Fibroblast of villous mesenchyme (primary cell): ENCODE measurements around the gene FMNL2. TPM values are rescaled to one million over a fixed set of nuclear protein-coding genes. Genes with fewer than 3 reads are reported as not detected.

Source experiments
- DNase-seq: peaks from one replicate; pipeline ENCODE4 v3.0.0-alpha.2; 2010; ENCODE audit warnings: low read depth
- H3K4me3 ChIP-seq: 2 replicates; pipeline ENCODE4 v1.5.1; 2011; ENCODE audit warnings: low read depth, mild to moderate bottlenecking, low read length
- total RNA-seq: library from RNA; depleted of rRNA; stranded (reverse); fragments of >200 nt; gene quantifications from 2 replicates; pipeline ENCODE4 v1.2.3, GENCODE V29; 2012
- TF ChIP-seq, protein P1 (sequence below): IDR thresholded peaks from 2 replicates; pipeline ENCODE4 v1.5.1; 2012; ENCODE audit warnings: low read depth, mild to moderate bottlenecking, low read length; ENCODE audit not compliant: insufficient read depth

The FMNL2 gene
- total RNA-seq, 1 donor: 17.3 TPM

DNA sequence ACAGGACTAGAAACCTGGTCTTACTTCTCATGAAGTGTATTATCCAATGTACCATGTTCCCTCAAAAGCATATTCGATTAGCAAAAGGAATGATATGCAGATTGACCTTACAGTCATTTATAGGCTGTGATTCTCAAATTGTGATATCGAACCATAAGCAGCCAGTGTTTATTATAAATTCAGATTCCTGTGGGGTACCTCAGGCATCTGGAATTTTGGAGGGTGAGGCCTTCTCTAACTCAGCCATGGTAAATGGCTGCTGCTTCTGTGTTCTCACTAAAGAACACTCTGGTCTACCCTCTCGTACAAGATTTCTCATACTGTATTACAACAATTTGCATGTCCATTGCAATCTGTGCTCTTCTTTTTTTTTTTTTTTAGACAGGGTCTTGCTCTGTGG, 297.8 kb downstream of the FMNL2 start:
- H3K4me3 ChIP-seq: no peak overlapping the region
- DNase-seq: no peak
- TF ChIP-seq, protein P1, sequence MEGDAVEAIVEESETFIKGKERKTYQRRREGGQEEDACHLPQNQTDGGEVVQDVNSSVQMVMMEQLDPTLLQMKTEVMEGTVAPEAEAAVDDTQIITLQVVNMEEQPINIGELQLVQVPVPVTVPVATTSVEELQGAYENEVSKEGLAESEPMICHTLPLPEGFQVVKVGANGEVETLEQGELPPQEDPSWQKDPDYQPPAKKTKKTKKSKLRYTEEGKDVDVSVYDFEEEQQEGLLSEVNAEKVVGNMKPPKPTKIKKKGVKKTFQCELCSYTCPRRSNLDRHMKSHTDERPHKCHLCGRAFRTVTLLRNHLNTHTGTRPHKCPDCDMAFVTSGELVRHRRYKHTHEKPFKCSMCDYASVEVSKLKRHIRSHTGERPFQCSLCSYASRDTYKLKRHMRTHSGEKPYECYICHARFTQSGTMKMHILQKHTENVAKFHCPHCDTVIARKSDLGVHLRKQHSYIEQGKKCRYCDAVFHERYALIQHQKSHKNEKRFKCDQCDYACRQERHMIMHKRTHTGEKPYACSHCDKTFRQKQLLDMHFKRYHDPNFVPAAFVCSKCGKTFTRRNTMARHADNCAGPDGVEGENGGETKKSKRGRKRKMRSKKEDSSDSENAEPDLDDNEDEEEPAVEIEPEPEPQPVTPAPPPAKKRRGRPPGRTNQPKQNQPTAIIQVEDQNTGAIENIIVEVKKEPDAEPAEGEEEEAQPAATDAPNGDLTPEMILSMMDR: no peak

DNA sequence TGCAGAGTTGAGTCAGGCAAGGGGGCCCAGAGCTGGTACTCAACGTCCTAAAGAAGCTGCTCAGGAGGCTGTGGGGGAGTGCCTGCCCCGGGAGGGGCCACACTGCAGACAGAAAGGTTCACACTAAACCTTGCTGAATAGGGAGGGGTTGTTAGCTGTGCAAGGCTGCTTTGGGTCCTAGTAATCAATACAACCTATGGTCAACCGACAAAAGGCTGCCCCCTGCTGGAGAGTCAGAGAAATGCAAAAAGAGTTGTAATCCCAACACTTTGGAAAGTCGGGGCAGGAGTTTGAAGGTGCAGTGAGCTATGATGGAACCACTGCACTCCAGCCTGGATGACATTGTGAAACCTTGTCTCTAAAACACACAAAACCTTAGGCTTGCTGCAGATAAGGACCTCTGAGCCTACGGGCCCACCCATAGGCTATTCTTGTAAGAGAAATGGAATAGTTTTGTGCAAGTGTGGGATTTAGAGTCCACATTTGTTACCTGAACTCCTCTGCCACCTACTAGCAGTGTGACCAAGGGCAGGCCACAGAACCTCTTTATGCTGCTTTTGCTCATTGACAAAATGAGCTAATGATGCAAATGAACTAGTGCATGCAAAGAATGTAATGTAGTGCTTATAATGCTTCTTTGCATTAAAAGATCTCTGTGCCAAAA, 300.8 kb downstream of the FMNL2 start:
- no peak overlapping the region for H3K4me3 ChIP-seq
- TF ChIP-seq, protein P1: peak; percentile 82
- peak; percentile 59 for DNase-seq

DNA sequence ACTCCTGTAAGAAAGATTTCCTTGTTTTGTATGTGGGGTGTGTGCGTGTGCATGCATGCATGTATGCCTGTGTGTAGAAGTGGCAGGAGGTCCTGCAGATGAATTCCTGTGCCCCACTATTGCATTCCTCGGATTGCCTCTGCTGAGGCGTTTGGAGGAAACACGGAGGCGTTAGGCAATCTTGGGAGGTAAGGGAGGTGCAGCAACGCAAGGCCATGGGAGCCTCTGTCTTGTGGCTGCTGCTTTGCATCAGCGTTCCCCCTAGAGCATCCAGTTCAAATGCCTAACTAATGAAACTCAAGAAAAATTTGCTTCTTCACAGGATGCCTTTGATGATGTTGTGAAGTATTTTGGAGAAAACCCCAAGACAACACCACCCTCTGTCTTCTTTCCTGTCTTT, 302.3 kb downstream of the FMNL2 start:
- TF ChIP-seq, protein P1: no peak
- no peak overlapping the region for H3K4me3 ChIP-seq
- no peak for DNase-seq

DNA sequence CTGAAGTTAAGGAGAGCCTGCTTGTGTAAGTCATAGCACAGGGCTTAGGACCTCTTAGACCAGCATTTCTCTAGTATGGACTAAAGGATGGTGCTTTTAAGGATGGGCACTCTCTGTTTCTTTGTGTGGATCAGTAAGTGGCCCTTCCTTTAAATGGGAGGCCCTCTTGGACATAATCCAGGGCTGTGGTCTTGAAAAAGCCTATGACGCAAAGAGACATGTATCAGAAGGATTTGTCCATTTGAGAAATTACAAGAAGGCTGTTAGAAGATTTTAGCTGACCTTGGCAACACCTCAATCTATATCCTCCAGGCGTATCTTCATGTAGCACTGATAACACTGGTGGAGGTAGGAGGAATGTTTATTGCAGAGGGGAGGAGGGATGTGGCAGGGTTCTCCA, 303.1 kb downstream of the FMNL2 start:
- TF ChIP-seq, protein P1: no peak
- DNase-seq: no peak
- no peak overlapping the region for H3K4me3 ChIP-seq

DNA sequence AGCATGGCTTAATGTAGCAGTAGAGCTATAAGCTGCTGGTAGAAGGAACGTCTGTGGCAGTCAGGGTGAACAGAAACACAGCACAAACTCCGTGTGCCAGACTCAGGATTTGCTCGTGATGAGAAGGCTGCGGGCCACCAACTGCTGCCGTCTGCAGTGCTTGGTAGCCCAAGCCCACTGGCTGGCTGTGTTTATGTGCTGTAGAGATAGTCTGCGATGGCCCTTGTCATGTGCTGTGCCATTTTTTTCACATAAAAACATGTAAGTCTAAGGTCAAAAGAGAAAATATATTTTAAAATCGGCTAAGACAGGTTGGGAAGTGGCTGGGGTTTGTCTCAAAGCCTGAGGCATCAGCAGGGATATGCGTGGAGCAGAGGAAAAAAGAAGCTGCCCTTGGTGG, 303.6 kb downstream of the FMNL2 start:
- TF ChIP-seq, protein P1: no peak
- DNase-seq: no peak
- H3K4me3 ChIP-seq: no peak overlapping the region

- H3K4me3 ChIP-seq: no peak overlapping the region
- TF ChIP-seq, protein P1: no peak
Observed at GRCh38 chr2:152644189-152644873, 309.4 kb downstream of the FMNL2 start.

GRCh38 chr2:152646264-152646663, 311.3 kb downstream of the FMNL2 start:
- TF ChIP-seq, protein P1: no peak
- no peak for DNase-seq
- no peak overlapping the region for H3K4me3 ChIP-seq

More at GRCh38 chr2:152644189-152644873, 309.4 kb downstream of the FMNL2 start:
- DNase-seq: no peak
